ENCODE results near the gene RAB15. TPM values are rescaled to one million over a fixed set of nuclear protein-coding genes. Genes with fewer than 3 reads are reported as not detected.

RAB15 gene
- total and polyA plus RNA-seq, 2 experiments from 2014 or later: 8.8 to 13.8 TPM

DNA sequence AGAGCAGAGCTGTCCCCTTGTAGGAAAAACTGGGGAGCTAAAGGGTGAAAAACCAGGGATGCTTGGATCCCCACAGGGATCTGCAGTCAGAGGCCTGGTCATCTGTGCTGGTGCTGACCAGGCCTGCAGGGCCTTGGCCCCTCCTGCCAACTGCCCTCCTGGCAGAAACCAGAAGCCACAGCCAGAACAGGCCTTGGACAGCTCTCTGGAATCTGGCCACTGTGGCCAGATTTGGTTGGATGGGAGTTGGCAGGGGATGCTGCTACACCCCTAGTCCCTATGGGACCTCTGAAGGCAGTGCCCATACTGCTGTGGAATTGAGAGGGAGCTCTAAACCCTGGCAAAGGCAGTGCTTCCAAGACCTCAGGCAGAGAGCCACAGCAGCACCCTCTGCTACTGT is 20.4 kb downstream of the RAB15 start:
- no peak for TF ChIP-seq CTCF (IDR thresholded peaks at IDR 0.05; ENCODE audit: low read depth, low read length)
- DNase-seq (ENCODE audit: low read depth in 1 of 2, low spot score in 1 of 2): no peak
- H3K4me3 ChIP-seq: no peak overlapping the region
- no peaks in the 10 kb centered on the region for H3K9me3 ChIP-seq (ENCODE audit: low read depth)
- no peak overlapping the region for H3K27ac ChIP-seq
- H3K27me3 ChIP-seq: no peaks in the 10 kb centered on the region
- H3K4me1 ChIP-seq (ENCODE audit: low read depth): no peaks in the 10 kb centered on the region
- H3K36me3 ChIP-seq: no peaks in the 10 kb centered on the region

GRCh38 chr14:64951291-64951690 is 20.8 kb downstream of the RAB15 start:
- no peaks in the 10 kb centered on the region for H3K4me1 ChIP-seq (ENCODE audit: low read depth)
- no peaks in the 10 kb centered on the region for H3K36me3 ChIP-seq
- no peak for TF ChIP-seq CTCF (IDR thresholded peaks at IDR 0.05; ENCODE audit: low read depth, low read length)
- H3K27ac ChIP-seq: no peak overlapping the region
- H3K27me3 ChIP-seq: no peaks in the 10 kb centered on the region
- H3K4me3 ChIP-seq: no peak overlapping the region
- no peaks in the 10 kb centered on the region for H3K9me3 ChIP-seq (ENCODE audit: low read depth)
- no peak for DNase-seq (ENCODE audit: low read depth in 1 of 2, low spot score in 1 of 2)

- Histone ChIP-seq H3K27me3 (no peaks in the 10 kb centered on the region), H3K4me3 (no peak overlapping the region), H3K9me3 (ENCODE audit: low read depth) (no peaks in the 10 kb centered on the region), H3K36me3 (no peaks in the 10 kb centered on the region), H3K4me1 (ENCODE audit: low read depth) (no peaks in the 10 kb centered on the region), H3K27ac (no peak overlapping the region)
- DNase-seq (ENCODE audit: low read depth in 1 of 2, low spot score in 1 of 2): no peak
- TF ChIP-seq CTCF (IDR thresholded peaks at IDR 0.05; ENCODE audit: low read depth, low read length): no peak
Measured at GRCh38 chr14:64950889-64951288, 21.2 kb downstream of the RAB15 start.

GRCh38 chr14:64948612-64949210 is 23.4 kb downstream of the RAB15 start:
- no peaks in the 10 kb centered on the region for H3K9me3 ChIP-seq (ENCODE audit: low read depth)
- H3K4me1 ChIP-seq (ENCODE audit: low read depth): no peaks in the 10 kb centered on the region
- H3K4me3 ChIP-seq: no peak overlapping the region
- TF ChIP-seq CTCF (IDR thresholded peaks at IDR 0.05; ENCODE audit: low read depth, low read length): no peak
- H3K36me3 ChIP-seq: no peaks in the 10 kb centered on the region
- no peak overlapping the region for H3K27ac ChIP-seq
- no peak for DNase-seq (ENCODE audit: low read depth in 1 of 2, low spot score in 1 of 2)
- no peaks in the 10 kb centered on the region for H3K27me3 ChIP-seq

GRCh38 chr14:64947710-64948611 is 24.2 kb downstream of the RAB15 start:
- no peak for DNase-seq (ENCODE audit: low read depth in 1 of 2, low spot score in 1 of 2)
- Histone ChIP-seq H3K4me3 (no peak overlapping the region), H3K9me3 (ENCODE audit: low read depth) (no peaks in the 10 kb centered on the region), H3K36me3 (no peaks in the 10 kb centered on the region), H3K4me1 (ENCODE audit: low read depth) (no peaks in the 10 kb centered on the region), H3K27ac (no peak overlapping the region), H3K27me3 (no peaks in the 10 kb centered on the region)
- no peak for TF ChIP-seq CTCF (IDR thresholded peaks at IDR 0.05; ENCODE audit: low read depth, low read length)
